Panc1 (cell line): ENCODE data around the gene KRTAP9-3.
"Not testable (repeated sequence)": the region's sequence is repeated elsewhere in the genome, so short reads cannot be mapped to it uniquely, and the experiment has no call there.

Experiments used
- CTCF ChIP-seq: fragments of 450-650 bp; IDR thresholded peaks from 2 replicates; pipeline ENCODE4 v1.5.1; 2017; ENCODE audit warnings: mild to moderate bottlenecking
- POLR2AphosphoS5 ChIP-seq: IDR thresholded peaks from 2 replicates; pipeline ENCODE4 v1.6.1; 2012; ENCODE audit warnings: mild to moderate bottlenecking, low read depth, low read length, moderate library complexity
- REST ChIP-seq, 2 experiments: IDR thresholded peaks; 2 replicates each; pipeline ENCODE4 v1.6.1; 2011 to 2012; ENCODE audit warnings: low read depth in 2 of 2, control low read depth in 1 of 2, low read length in 1 of 2, mild to moderate bottlenecking in 1 of 2, moderate library complexity in 1 of 2; ENCODE audit not compliant: insufficient read depth in 1 of 2
- SIN3A ChIP-seq: IDR thresholded peaks from 2 replicates; pipeline ENCODE4 v1.6.1; 2012; ENCODE audit warnings: low read depth, mild to moderate bottlenecking, low read length, moderate library complexity, borderline replicate concordance; ENCODE audit not compliant: insufficient read depth
- TCF7L2 ChIP-seq: IDR thresholded peaks from 2 replicates; pipeline ENCODE4 v1.6.1; 2011; ENCODE audit warnings: mild to moderate bottlenecking, low read depth, low read length, inconsistent platforms

- TF ChIP-seq CTCF; POLR2AphosphoS5; REST (IDR thresholded peaks at IDR 0.05; ENCODE audit: insufficient read depth in 1 of 2, low read depth in 2 of 2, low read length in 1 of 2); TCF7L2; SIN3A: not testable (repeated sequence)
Observed at GRCh38 chr17:41226598-41227095, 5.6 kb upstream of the KRTAP9-3 start, which contains the start of gene KRTAP9-2.
